Measurements from ENCODE around the gene NR3C1.

The NR3C1 gene

GRCh38 chr5:143302341-143303045, 101.0 kb downstream of the NR3C1 start:
- no peak for DNase-seq

- DNase-seq, result no peak
These were observed 105.7 kb downstream of the NR3C1 start for GRCh38 chr5:143297756-143298155.

GRCh38 chr5:143290125-143290524, 113.4 kb downstream of the NR3C1 start:
- DNase-seq, result no peak

- DNase-seq, result no peak
These were observed 119.0 kb downstream of the NR3C1 start for GRCh38 chr5:143284521-143284920.

- no peak for DNase-seq
These were observed 119.5 kb downstream of the NR3C1 start for GRCh38 chr5:143284002-143284401.

- DNase-seq, result no peak
These were observed 122.3 kb downstream of the NR3C1 start for GRCh38 chr5:143281226-143281625.

GRCh38 chr5:143279698-143280097, 123.8 kb downstream of the NR3C1 start:
- no peak for DNase-seq

GRCh38 chr5:143277536-143277935, 126.0 kb downstream of the NR3C1 start:
- DNase-seq, result no peak

- DNase-seq, result no peak
These were observed 127.7 kb downstream of the NR3C1 start for GRCh38 chr5:143275512-143276363.

- DNase-seq, result no peak
These were observed 128.5 kb downstream of the NR3C1 start for GRCh38 chr5:143274952-143275351.

- no peak for DNase-seq
These were observed 132.1 kb downstream of the NR3C1 start for GRCh38 chr5:143271431-143271830.

- DNase-seq, result no peak
These were observed 135.1 kb downstream of the NR3C1 start for GRCh38 chr5:143268388-143268787.

- DNase-seq, result no peak
These were observed 136.3 kb downstream of the NR3C1 start for GRCh38 chr5:143267186-143267585.

- no peak for DNase-seq
These were observed 137.5 kb downstream of the NR3C1 start for GRCh38 chr5:143265995-143266394.

GRCh38 chr5:143263272-143263810, 140.1 kb downstream of the NR3C1 start:
- DNase-seq, result no peak

- DNase-seq, result no peak
These were observed 140.9 kb downstream of the NR3C1 start for GRCh38 chr5:143262393-143263174.

GRCh38 chr5:143261748-143262392, 141.6 kb downstream of the NR3C1 start:
- DNase-seq, result peak; percentile 31

GRCh38 chr5:143259254-143259605, 144.3 kb downstream of the NR3C1 start:
- DNase-seq, result no peak

GRCh38 chr5:143258559-143259253, 144.8 kb downstream of the NR3C1 start:
- DNase-seq, result no peak

GRCh38 chr5:143254819-143255218, 148.7 kb downstream of the NR3C1 start:
- no peak for DNase-seq

- no peak for DNase-seq
These were observed 151.5 kb downstream of the NR3C1 start for GRCh38 chr5:143251946-143252345.

GRCh38 chr5:143251190-143251589, 152.3 kb downstream of the NR3C1 start:
- no peak for DNase-seq

Data from stimulated activated CD4-positive, alpha-beta T cell treated with anti-CD3 and anti-CD28 coated beads, Interleukin-4, amount 100 ng/mL, for 24 hours (primary cell).